Right ventricle myocardium superior (tissue), 1 donor: ENCODE results near the gene HES6. TPM values are rescaled to one million over a fixed set of nuclear protein-coding genes. Genes with fewer than 3 reads are reported as not detected.

Source experiments
- ATAC-seq: fragments of 200-7000 bp; cut with Tn5 transposase; one replicate; pipeline ENCODE4 v1.9.1; 2020; ENCODE audit warnings: mild to moderate bottlenecking; ENCODE audit not compliant: poor library complexity
- DNase-seq: peaks from one replicate; pipeline ENCODE4 v3.0.0-alpha.2; 2020
- intact Hi-C: fragments of 100-400 bp; cut with DNase I; formaldehyde crosslinking; loops from one replicate; pipeline ENCODE4 v1.11.2; 2022
- total RNA-seq: library from RNA; stranded (reverse); fragmentation: NEBNext Ultra II Directional; extraction: Animal tissue kit (Norgen Biotek cat#: 25700); gene quantifications from one replicate; pipeline ENCODE4 v1.2.1, GENCODE V29; 2021
- donor health status: DM: no; HTN: yes; CAD: no; lungs with severe emphysema.

Gene HES6
- total RNA-seq, 1 donor from 2014 or later: 2.5 TPM

GRCh38 chr2:238241970-238242369, 2.1 kb upstream of the HES6 start:
- DNase-seq (no peak), ATAC-seq (no peak)
- intact Hi-C loops: no loop called here

- DNase-seq (peak; percentile 82), ATAC-seq (peak; percentile 66)
Measured at GRCh38 chr2:238240757-238241711, 1.2 kb upstream of the HES6 start.

GRCh38 chr2:238239543-238239862, 335 bp downstream of the HES6 start:
- ATAC-seq (no peak), DNase-seq (no peak)
- intact Hi-C loops: no loop called here

More at GRCh38 chr2:238240757-238241711, 1.2 kb upstream of the HES6 start:
- intact Hi-C loops: no loop called here

DNA sequence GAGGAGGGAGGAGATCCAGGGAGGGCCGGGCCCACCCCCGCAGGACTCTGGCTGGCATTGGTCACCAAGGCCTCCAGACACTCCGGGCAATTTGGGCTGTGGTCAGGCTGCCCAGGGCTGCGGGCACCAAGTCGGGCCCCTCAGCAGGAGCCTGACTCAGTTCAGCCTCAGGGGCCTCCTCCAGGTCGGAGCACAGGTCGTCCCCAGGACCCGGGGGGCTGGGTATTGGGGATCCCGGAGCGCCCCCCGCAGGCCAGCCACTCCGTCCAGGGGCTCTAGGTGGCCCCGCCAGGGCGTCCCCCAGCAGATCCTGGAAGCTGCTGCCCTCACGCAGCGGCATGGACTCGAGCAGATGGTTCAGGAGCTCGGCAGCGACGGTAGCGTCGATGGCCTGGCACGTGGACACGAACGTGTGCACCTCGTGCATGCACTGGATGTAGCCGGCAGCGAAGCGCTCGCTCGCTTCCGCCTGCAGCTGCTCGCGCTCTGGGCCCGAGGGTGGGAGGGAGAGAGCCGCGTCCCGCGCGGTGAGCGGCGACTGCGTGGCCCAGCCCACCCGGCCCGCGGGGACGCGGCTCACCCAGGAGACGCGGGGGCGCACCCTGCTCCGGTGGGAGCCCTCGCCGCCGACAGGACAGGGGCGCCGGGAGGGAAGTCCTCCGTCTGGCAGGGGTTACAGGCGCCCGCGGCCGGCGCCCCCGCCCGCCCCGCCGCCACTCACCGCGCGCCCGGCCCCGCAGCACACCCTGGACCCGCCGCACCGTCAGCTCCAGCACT, 884 bp downstream of the HES6 start:
- DNase-seq: no peak
- intact Hi-C loops: no loop called here
- no peak for ATAC-seq

DNA sequence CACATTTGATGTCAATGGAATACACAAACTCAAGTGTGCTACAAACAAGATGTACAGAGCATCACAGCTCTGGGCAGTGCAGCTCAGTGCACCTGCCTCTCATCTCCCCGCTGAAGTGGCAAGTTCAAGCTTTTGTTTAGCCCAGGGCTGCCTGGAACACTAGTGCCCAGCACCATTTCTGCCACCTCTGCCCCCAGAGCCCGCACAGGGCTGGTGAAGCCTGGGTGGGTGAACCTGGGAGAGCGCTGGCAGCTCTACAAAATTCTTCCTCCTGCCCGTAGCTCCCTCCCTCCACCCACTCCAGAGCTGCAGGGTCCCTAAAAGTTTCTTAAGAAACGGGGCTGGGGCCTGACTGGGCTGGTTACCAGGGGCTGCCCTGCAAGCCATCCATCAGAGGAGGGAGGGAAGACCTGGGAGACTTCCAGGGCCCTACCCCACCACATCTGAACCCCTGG, 1.5 kb downstream of the HES6 start:
- intact Hi-C loops: no loop called here
- ATAC-seq: no peak
- no peak for DNase-seq

DNA sequence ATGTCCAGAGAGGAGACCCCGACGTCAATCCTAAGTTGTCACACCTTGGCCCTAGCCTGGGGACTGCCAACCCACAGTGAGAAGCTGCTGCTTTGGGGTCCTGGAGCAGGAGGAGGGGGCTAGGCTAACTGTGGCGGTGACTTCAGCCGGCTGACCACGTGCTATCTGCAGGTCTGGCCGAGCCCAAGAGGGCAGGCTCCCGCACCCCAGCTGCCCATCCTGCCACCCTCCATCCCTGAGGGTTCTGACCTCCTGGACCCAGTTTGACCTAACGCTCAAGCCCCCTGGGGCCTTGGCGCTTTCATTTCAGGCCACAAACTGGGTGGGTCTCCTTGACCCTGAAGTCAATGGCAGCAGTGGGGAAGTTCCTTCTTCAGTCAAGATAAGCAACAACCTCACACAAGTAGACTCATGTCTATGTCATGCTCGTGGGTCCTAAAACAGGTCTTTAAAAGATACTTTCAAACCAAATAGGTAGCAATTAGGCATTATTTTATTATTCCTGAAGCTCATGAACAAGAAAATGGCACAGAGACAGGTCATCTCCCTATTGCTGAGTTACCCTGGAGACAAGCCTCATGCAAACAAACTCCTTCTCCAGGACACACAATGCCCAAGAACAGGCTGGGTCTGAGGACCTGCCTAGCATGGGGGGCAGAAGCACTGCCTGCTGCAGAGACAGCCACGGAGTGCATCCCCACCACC, 2.3 kb downstream of the HES6 start:
- ATAC-seq (no peak), DNase-seq (no peak)
- intact Hi-C loops: no loop called here

GRCh38 chr2:238236571-238236970, 3.3 kb downstream of the HES6 start:
- ATAC-seq (no peak), DNase-seq (no peak)
- intact Hi-C loops: no loop called here

- DNase-seq: no peak
- intact Hi-C loops: no loop called here
- ATAC-seq: no peak
Measured at GRCh38 chr2:238235856-238236255, 4.0 kb downstream of the HES6 start.

DNA sequence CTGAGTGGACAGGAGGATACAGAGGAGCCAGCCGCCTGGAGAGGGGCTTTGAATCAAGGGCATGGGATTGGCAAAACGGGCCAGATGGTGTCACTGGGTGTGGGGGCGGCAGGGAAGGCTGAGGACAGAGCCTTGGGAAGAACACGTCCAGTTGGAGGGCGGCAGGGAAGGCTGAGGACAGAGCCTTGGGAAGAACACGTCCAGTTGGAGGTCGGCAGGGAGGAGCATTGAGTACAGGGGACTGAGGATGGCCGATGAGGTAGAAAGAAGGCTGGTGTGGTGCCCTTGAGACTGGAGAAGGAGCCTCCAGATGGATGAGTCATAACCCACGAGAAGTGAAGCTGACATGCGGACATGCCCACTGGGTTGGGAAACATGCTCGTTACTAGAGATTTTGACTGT, 4.5 kb downstream of the HES6 start:
- no peak for ATAC-seq
- intact Hi-C loops: no loop called here
- DNase-seq: no peak

DNA sequence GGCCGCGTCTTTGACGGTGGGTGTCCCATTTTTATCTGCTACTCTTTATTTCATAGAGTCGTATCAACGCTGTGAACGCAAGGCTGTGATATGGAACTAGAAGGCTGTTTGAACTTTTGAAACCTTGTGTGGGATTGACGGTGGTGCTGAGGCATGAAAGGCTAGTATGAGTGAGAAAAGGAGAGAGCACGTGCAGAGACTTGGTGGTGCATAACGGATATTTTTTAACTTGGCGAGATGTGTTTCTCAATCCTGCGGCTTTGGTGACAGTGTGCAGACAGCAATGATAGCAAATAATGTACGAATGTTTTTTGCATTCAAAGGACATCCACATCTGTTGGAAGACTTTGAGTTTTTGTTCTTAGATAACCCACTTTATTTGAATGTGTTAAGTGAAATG, 6.2 kb downstream of the HES6 start:
- no peak for ATAC-seq
- DNase-seq: no peak
- intact Hi-C loops: no loop called here

GRCh38 chr2:238231809-238232208, 8.0 kb downstream of the HES6 start:
- ATAC-seq: no peak
- intact Hi-C loops: no loop called here

DNA sequence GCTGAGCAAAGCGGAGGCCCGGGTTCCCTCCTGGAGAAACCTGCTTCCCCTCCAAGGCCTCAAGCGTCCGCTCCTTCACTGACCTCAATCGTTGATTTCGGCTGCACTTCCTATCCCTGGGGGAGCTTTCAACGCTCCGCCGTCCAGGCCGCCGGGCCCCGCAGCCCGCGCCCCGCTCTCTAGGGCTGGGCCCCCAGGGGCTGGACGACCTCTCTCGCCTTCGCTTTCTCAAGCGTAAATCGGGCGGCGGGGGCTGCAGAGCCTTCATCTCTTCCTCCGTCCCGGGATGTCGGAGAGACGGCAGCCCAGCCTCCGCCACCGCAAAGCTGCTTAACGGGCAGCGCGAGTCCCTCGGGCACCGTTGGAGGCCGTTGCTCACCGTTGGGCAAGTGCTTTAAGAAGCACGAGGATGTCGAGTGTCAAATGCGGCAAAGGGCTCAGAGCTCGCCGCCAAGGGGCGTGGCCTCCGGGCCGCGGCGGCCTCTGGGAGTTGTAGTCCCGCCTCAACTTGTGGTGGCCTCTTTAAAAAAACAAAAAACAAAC, 8.5 kb downstream of the HES6 start:
- ATAC-seq: peak; percentile 81
- DNase-seq: peak; percentile 88
- intact Hi-C loops: no loop called here

More at GRCh38 chr2:238231809-238232208, 8.0 kb downstream of the HES6 start:
- no peak for DNase-seq

DNA sequence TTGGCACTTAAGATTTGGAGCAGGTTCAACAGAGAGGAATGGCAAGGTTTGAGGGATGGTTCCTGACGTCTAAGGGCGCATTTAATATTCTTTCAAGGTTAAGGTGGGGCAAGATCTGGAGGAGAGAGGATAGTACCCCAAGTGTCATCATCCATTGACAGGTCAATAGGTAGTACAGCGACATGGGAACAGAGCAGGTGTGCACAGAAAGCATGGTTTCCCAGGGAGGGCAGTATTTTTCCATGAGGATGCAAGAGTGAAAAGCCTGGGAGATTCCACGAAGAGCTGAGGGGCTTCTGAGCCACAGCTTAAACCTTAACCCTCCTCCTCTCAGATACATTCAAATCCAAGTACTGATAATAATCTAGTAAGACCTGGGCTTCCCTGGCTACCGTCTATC, 9.1 kb downstream of the HES6 start:
- intact Hi-C loops: no loop called here
- no peak for DNase-seq
- no peak for ATAC-seq

- DNase-seq (no peak), ATAC-seq (peak; percentile 30)
- intact Hi-C loops: no loop called here
Measured at GRCh38 chr2:238228700-238229099, 11.1 kb downstream of the HES6 start.

DNA sequence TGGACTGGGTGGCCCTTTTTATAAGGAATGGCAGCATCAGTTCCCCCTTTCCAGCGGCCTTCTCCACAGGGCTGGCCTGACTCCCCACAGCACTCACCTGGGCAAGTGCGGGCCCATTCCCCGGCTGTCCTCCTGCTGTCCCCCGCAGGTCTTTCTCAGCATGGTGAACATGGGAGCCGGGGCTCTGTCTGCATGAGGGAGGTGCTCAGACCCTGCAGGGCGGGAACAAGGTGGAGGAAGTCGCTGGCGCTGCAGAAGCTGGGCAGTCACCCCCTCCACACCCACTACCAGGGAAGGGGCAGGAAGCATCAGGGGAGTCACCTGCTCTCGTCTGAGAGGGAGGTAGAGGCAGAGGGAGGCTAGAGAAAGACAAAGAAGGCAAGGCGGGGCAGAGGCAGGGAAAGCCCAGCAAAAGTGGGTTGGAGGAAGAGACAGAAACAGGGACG, 12.2 kb downstream of the HES6 start:
- ATAC-seq (no peak), DNase-seq (no peak)
- intact Hi-C loops: no loop called here

DNA sequence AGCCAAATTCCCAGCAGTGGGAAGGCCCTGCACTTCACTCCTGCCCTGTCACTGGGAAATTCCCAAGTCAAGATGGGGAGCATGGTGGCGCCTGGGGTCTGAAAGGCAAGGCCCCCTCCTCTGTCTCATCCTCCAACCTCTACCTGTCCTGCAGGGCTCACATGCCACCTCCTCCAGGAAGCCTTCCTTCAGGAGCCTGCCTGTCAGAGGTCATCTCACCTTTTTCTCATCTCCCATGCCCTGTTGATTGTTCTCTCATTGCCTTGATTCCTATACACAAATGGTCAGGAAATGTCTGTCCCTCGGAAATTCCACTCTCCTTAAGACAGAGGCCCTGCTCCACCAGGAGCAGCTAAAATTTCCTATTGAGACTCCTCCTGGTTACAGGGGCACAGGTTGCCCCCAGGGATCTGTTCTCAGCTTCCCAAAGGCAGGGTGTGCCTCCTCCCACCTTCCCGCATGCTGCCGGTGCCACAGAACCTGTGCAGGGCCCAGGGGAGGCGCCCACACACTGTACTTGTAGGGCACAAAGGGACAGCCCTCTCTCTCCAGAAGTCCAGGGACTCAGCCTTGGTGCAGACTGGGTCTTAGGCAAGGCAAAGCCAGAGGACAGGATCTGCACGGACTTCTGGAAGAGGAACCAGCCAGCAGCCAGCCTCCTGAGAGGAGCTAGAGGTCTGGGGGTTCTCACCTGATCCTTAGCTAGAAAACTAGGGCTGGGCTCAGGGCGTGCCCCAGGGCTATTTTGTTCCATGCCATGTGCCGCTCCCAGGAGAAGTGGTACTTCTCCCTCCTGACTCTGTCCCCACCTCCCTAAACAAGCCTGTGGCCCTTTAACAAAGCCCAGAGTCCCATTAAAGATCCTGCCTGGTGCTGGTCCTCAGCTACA, 12.9 kb downstream of the HES6 start:
- no peak for DNase-seq
- ATAC-seq: no peak
- intact Hi-C loops: no loop called here

- ATAC-seq (peak; percentile 63), DNase-seq (peak; percentile 60)
- intact Hi-C loops: no loop called here
Measured at GRCh38 chr2:238225911-238226697, 13.7 kb downstream of the HES6 start.
